Thyroid gland (tissue), 4 donors: ENCODE measurements around the gene SETD7. TPM values are rescaled to one million over a fixed set of nuclear protein-coding genes. Genes with fewer than 3 reads are reported as not detected.

Experiments used
- DNase-seq, 2 donors: peaks; one replicate each; pipeline ENCODE4 v3.0.0-alpha.2; 2019
- H3K27ac ChIP-seq, 3 donors: fragments of 200-600 bp; sonication (generic); 1 replicate in 2 of 3; 2 replicates in 1 of 3; pipeline ENCODE4 v1.5.1; 2016 to 2019; ENCODE audit warnings: mild to moderate bottlenecking in 1 of 3, moderate library complexity in 1 of 3
- H3K27me3 ChIP-seq: fragments of 200-600 bp; sonication (generic); one replicate; pipeline ENCODE4 v1.5.1; 2019
- H3K36me3 ChIP-seq, 2 donors: fragments of 200-600 bp; sonication (generic); one replicate each; pipeline ENCODE4 v1.5.1; 2016 to 2019
- H3K4me1 ChIP-seq, 2 donors: fragments of 200-600 bp; sonication (generic); one replicate each; pipeline ENCODE4 v1.5.1; 2017 to 2019
- H3K4me3 ChIP-seq, 3 donors: fragments of 200-600 bp; sonication (generic); replicated peaks in 1 of 3; 1 replicate in 2 of 3; 2 replicates in 1 of 3; pipeline ENCODE4 v1.5.1; 2016; ENCODE audit warnings: mild to moderate bottlenecking in 1 of 3
- H3K9me3 ChIP-seq: fragments of 200-600 bp; sonication (generic); one replicate; pipeline ENCODE4 v1.5.1; 2017
- CTCF ChIP-seq, 6 experiments: fragments of 200-600 bp in 3 of 6; fragments of 450-650 bp in 3 of 6; sonication (generic) in 3 of 6; IDR thresholded peaks; one replicate each; pipeline ENCODE4 v1.5.1; 2016 to 2019; ENCODE audit warnings: antibody characterized with exemption in 6 of 6, mild to moderate bottlenecking in 2 of 6, inconsistent platforms in 1 of 6, moderate library complexity in 1 of 6
- POLR2A ChIP-seq, 2 donors: fragments of 450-650 bp; IDR thresholded peaks; one replicate each; pipeline ENCODE4 v1.6.1; 2017; ENCODE audit warnings: antibody characterized with exemption in 2 of 2, mild to moderate bottlenecking in 2 of 2, moderate library complexity in 1 of 2
- WGBS, 2 donors: methylation state at CpG; one replicate each; pipeline ENCODE4 v1.1.5; 2017; 5-methylcytosine and 5-hydroxymethylcytosine counted together
- intact Hi-C: fragments of 100-400 bp; cut with DNase I; formaldehyde crosslinking; loops from one replicate; pipeline ENCODE4 v1.15.1; 2023
- total RNA-seq, 4 donors: library from RNA; depleted of rRNA; stranded (reverse); fragments of >200 nt; gene quantifications; one replicate each; pipeline ENCODE4 v1.2.3, GENCODE V29; 2016

The SETD7 gene
- total RNA-seq, 4 donors from 2014 or later = 33.3 to 73.0 (median 37.1) TPM

GRCh38 chr4:139559089-139559479 is 3.1 kb upstream of the SETD7 start:
- Histone ChIP-seq H3K9me3 (no peaks in the 10 kb centered on the region), H3K27me3 (no peaks in the 10 kb centered on the region), H3K4me3 (no peak overlapping the region), H3K27ac (no peak overlapping the region), H3K4me1 (peaks cover 12 to 19% of the 10 kb centered on the region in 2 donors), H3K36me3 (no peaks in the 10 kb centered on the region)
- DNase-seq = no peak
- intact Hi-C loops = loop anchor here (10.0 kb wide), 1 partner anchor 104 kb away; the partner anchor contains the start of gene RAB33B
- TF ChIP-seq CTCF (IDR thresholded peaks at IDR 0.05) (no peak), POLR2A (IDR thresholded peaks at IDR 0.05) (no peak)
- WGBS, 2 donors = 48 to 50% methylated on average over 5 of the region's 5 CpGs

- H3K27ac ChIP-seq = no peak overlapping the region
- H3K4me1 ChIP-seq = peaks cover 17 to 26% of the 10 kb centered on the region in 2 donors
- H3K36me3 ChIP-seq = no peaks in the 10 kb centered on the region
- H3K9me3 ChIP-seq = no peaks in the 10 kb centered on the region
- 56 to 58% methylated on average over 7 to 12 of the region's 12 CpGs for WGBS, 2 donors
- no peak overlapping the region for H3K4me3 ChIP-seq
- TF ChIP-seq POLR2A (IDR thresholded peaks at IDR 0.05) (no peak), CTCF (IDR thresholded peaks at IDR 0.05) (no peak)
- intact Hi-C loops = loop anchor here (10.0 kb wide), 1 partner anchor 104 kb away; the partner anchor contains the start of gene RAB33B
- peak; percentile 16 to 20 for DNase-seq
- no peaks in the 10 kb centered on the region for H3K27me3 ChIP-seq
Observed at GRCh38 chr4:139558235-139559088, 2.4 kb upstream of the SETD7 start.

- intact Hi-C loops = loop anchor here (10.0 kb wide), 1 partner anchor 103 kb away; the partner anchor contains the start of gene RAB33B
- 39 to 48% methylated on average over 3 of the region's 3 CpGs for WGBS, 2 donors
- DNase-seq = peak in 1 of 2 donors; percentile 10
- Histone ChIP-seq H3K36me3 (no peaks in the 10 kb centered on the region), H3K27me3 (no peaks in the 10 kb centered on the region), H3K4me3 (peak overlapping the region in 2 of 3 donors; percentile 81 to 94), H3K4me1 (peaks cover 24 to 33% of the 10 kb centered on the region in 2 donors), H3K27ac (peak overlapping the region in 2 of 3 donors; percentile 95 to 96), H3K9me3 (no peaks in the 10 kb centered on the region)
- TF ChIP-seq CTCF (IDR thresholded peaks at IDR 0.05) = no peak
- TF ChIP-seq POLR2A (IDR thresholded peaks at IDR 0.05) = no peak
Observed at GRCh38 chr4:139557556-139558110, 1.6 kb upstream of the SETD7 start.

GRCh38 chr4:139556724-139557555 is 921 bp upstream of the SETD7 start:
- Histone ChIP-seq H3K4me1 (peaks cover 24 to 39% of the 10 kb centered on the region in 2 donors), H3K4me3 (peak overlapping the region; percentile 81 to 94 (median 81)), H3K27ac (peak overlapping the region; percentile 95 to 96 (median 95)), H3K36me3 (no peaks in the 10 kb centered on the region), H3K9me3 (no peaks in the 10 kb centered on the region), H3K27me3 (no peaks in the 10 kb centered on the region)
- 1% methylated on average over 27 to 29 of the region's 58 CpGs for WGBS, 2 donors
- peak; percentile 69 to 70 for DNase-seq
- TF ChIP-seq CTCF (IDR thresholded peaks at IDR 0.05) = no peak
- peak in 1 of 2 donors; percentile 29 for TF ChIP-seq POLR2A (IDR thresholded peaks at IDR 0.05)
- intact Hi-C loops = loop anchor here (10.0 kb wide), 1 partner anchor 102 kb away; the partner anchor contains the start of gene RAB33B
